T47D (cell line): ENCODE measurements around the gene SNURF.
"Not testable (repeated sequence)": the region's sequence is repeated elsewhere in the genome, so short reads cannot be mapped to it uniquely, and the experiment has no call there.

ENCODE experiments used
- DNase-seq, 2 experiments: peaks; one replicate each; pipeline versions ENCODE4 v3.0.0 to v3.0.0-alpha.2; 2011 to 2012; ENCODE audit warnings: low read depth in 1 of 2, low spot score in 1 of 2
- JUND ChIP-seq: IDR thresholded peaks from 2 replicates; pipeline ENCODE4 v1.6.1; 2012; ENCODE audit warnings: low read depth
- in situ Hi-C: cut with HindIII; loops from 2 replicates; pipeline ENCODE4 v1.10.0; 2016; ENCODE audit warnings: low sequenced_read_pairs, low pct_unique_long_range_greater_than_20kb

SNURF gene

DNA sequence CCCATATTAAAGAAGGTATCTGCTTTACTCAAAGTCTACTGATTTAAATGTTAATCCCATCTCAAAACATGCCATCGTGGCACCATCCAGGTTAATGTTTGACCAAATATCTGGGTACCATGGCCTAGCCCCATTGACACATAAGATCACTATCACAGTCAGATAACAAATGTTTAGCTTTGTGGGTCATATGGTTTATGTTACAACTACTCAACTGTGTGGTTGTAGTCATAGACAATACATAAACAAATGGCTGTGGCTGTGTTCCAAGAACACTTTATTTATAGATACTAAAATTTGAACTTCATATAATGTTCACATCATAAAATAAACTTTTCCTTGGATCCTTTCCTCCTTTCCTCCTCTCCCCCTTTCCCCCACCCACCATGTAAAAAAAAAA is 9.8 kb upstream of the SNURF start:
- in situ Hi-C loops = no loop called here
- DNase-seq = no peak
- no peak for TF ChIP-seq JUND

DNA sequence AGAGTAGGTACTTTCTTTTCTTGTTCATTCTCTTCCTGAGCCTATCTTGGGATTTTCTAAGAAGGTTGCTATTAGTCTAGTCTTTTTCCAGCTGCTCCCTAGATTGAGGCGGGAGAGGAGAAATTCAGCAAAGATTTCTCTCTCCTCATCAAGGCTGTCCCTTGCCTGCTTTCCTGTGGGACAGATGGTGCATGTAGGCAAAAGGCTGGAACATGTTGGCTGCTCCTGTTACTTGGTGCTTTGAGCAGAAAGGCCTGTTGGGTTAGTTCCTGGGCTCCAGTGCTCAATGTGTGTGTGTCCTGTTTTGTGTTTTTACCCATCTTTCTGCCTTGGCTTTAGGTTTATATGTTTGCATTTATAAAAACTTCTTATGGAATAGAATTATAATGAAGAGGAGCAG is 9.1 kb upstream of the SNURF start:
- no peak for TF ChIP-seq JUND
- in situ Hi-C loops = no loop called here

DNA sequence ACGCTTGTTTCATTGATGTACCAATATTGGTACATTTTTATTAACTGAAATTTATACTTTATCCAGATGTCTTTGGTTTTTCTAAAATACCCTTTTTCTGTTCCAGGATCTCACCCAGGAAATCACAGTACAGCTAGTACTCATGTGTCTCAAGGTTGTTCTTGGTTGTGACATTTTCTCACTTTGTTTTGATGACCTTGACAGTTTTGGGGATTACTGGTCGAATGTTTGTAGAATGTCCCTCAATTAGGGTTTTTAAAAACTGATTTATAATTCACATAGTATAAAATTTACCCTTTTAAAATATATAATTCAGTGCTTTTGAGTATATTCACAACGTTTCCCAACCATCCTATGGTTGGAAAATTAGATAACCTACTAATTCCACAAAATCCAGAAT is 6.3 kb upstream of the SNURF start:
- in situ Hi-C loops = no loop called here
- no peak for DNase-seq
- no peak for TF ChIP-seq JUND

More for the DNA sequence above, 9.1 kb upstream of the SNURF start:
- peak in 1 of 2 experiments; percentile 9 for DNase-seq

- no peak for TF ChIP-seq JUND
- in situ Hi-C loops = no loop called here
- no peak for DNase-seq
Observed at GRCh38 chr15:24955531-24955921, 739 bp downstream of the SNURF start.

DNA sequence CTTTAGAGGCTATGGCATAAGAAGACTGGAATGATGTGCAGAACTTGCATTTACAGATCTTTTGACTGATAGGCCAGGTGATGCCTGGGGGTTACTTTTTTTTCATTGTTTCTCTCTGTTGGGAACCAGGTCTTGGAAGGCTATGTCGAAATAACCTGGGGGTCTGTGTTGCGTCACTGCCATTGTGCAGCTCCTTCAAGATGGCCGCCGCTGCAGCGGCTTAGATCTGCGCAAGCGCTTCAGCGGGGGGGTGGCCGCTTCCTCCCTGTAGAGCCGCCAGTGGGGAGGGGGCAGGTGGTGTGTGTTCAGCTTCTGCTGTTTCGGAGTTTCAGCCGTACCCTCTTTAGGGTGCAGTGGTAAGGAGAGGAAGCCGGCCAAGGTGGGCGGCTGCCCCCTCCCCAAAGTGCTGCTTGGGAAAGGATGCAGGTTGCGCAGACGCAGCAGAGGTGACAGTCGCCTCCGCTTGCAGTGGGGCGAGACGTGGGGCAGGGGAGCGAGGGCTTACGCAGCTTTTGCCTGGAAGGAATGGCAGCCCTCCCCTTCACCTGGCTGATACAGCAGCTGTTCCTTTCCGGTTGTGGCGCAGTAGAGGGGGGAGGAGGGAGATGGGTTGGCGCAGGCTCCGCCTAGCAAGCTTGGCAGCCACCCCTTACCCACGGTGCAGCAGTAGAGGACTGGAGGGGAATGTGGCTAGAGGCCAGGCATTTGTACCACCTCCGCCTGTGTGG is 1.5 kb downstream of the SNURF start:
- DNase-seq = peak; percentile 33 to 79
- in situ Hi-C loops = no loop called here
- TF ChIP-seq JUND = no peak

- no peak for TF ChIP-seq JUND
- DNase-seq = no peak
- in situ Hi-C loops = no loop called here
Observed at GRCh38 chr15:24957691-24958090, 2.9 kb downstream of the SNURF start.

- in situ Hi-C loops = no loop called here
- no peak for DNase-seq
- no peak for TF ChIP-seq JUND
Observed at GRCh38 chr15:24961967-24962366, 7.2 kb downstream of the SNURF start.

DNA sequence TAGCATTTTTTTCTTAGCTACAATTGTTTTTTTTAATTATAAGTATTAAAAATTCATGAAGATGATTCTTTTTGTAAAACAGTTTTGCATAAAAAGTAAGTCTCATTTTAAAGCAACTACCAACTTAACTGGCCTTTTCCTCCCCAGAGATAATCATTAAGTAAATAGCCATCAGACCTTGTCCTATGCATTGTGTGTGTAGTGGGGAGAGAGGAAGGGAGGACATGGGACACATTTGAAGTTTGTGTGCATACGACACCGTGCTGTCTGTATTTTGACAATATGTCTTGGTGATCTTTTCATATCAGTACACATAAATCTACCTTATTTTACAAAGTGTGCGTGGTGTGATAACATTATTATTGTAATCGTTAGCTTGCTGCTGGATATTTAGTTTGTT is 8.1 kb downstream of the SNURF start:
- no peak for TF ChIP-seq JUND
- in situ Hi-C loops = no loop called here
- no peak for DNase-seq

GRCh38 chr15:24966364-24967103 is 11.7 kb downstream of the SNURF start:
- DNase-seq = no peak
- in situ Hi-C loops = no loop called here
- TF ChIP-seq JUND = no peak

DNA sequence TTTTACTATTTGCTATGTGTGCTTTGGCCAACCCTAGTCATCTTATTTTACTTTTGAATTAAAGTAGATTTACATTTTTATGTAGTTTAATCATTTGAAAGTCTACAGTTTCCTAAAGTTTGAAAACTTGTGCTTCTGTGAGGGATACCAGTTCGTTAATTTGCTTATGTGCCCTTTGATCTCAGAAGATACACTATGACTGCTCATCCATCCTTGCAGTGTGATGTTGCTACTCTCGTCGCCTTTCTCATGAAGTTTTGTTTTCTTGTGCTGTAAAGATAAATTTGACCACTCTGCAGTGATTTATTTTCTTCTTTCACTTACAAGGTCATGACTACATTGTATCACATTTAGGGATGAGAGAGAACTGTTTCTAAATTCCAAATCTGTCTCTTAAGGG is 16.3 kb downstream of the SNURF start:
- in situ Hi-C loops = no loop called here
- no peak for TF ChIP-seq JUND
- DNase-seq = no peak

DNA sequence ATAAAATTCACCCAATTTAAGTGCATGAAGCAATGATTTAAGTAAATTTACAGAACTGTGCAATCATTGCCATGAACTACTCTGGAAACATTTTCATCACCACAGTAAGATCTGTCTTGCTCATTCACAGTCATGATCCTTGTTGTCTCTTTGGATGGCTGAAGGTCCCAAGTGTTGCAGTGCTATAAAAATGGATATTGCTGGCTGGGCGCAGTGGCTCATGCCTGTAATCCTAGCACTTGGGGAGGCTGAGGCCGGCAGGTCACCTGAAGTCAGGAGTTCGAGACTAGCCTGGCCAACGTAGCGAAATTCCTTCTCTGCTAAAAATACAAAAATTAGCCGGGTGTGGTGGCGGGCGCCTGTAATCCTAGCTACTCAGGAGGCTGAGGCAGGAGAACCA is 17.0 kb downstream of the SNURF start:
- no peak for DNase-seq
- no peak for TF ChIP-seq JUND
- in situ Hi-C loops = no loop called here

DNA sequence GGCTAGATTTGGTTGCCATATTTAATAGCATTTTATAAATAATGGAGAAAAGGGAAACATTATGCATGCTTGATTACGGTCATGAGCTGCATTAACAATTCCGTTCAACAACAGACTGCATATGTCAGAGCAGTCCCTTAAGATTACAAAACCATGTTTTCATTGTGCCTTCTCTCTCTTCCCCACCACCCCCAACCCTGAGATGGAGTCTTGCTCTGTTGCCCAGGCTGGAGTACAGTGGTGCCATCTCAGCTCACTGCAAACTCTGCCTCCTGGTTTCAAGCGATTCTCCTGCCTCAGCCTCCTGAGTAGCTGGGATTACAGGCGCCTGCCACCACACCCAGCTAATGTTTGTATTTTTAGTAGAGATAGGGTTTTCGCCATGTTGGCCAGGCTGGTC is 17.9 kb downstream of the SNURF start:
- DNase-seq, in situ Hi-C loops: not testable (repeated sequence)

DNA sequence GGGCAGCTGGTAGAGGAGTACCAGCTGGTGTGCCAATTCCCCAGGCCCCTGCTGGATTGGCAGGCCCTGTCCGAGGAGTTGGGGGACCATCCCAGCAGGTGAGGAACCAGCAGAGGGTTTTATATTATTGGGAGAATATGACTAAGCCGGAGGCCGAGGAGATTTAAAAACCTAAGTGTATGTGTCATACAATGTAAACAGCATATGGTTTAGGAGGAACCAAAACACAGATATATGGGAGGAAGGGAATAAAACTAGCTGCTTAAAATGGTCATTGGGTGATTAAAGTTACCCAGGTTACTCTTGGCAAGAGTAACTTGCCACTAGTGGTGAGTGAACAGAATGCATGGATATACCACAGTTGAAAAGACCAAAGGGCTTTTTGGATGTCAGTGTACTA is 22.1 kb downstream of the SNURF start:
- DNase-seq = no peak
- no peak for TF ChIP-seq JUND
- in situ Hi-C loops = no loop called here
